Measurements from ENCODE around the gene ERBB4. TPM values are rescaled to one million over a fixed set of nuclear protein-coding genes. Genes with fewer than 3 reads are reported as not detected.

ERBB4 gene
- total RNA-seq, 4 donors from 2014 or later, result 0.09 to 0.67 TPM; not detected in 2

- Histone ChIP-seq H3K27ac (no peak overlapping the region), H3K27me3 (no peaks in the 10 kb centered on the region), H3K9me3 (no peaks in the 10 kb centered on the region), H3K4me1 (no peaks in the 10 kb centered on the region), H3K36me3 (no peaks in the 10 kb centered on the region), H3K4me3 (no peak overlapping the region)
- TF ChIP-seq POLR2A (IDR thresholded peaks at IDR 0.05) (no peak), CTCF (IDR thresholded peaks at IDR 0.05) (no peak)
- no peak for DNase-seq
These were observed 211.3 kb downstream of the ERBB4 start for GRCh38 chr2:212327171-212327809.

- TF ChIP-seq CTCF (IDR thresholded peaks at IDR 0.05) (no peak), POLR2A (IDR thresholded peaks at IDR 0.05) (no peak)
- Histone ChIP-seq H3K4me1 (no peaks in the 10 kb centered on the region), H3K36me3 (no peaks in the 10 kb centered on the region), H3K9me3 (no peaks in the 10 kb centered on the region), H3K27ac (no peak overlapping the region), H3K27me3 (no peaks in the 10 kb centered on the region), H3K4me3 (no peak overlapping the region)
- DNase-seq, result no peak
These were observed 220.0 kb downstream of the ERBB4 start for GRCh38 chr2:212318636-212319035.

GRCh38 chr2:212314680-212315079 lies 223.9 kb downstream of the ERBB4 start:
- H3K4me1 ChIP-seq, result no peaks in the 10 kb centered on the region
- no peak for TF ChIP-seq POLR2A (IDR thresholded peaks at IDR 0.05)

GRCh38 chr2:212311807-212312404 lies 226.7 kb downstream of the ERBB4 start:
- TF ChIP-seq POLR2A (IDR thresholded peaks at IDR 0.05), result no peak
- TF ChIP-seq CTCF (IDR thresholded peaks at IDR 0.05), result no peak
- H3K27me3 ChIP-seq, result no peaks in the 10 kb centered on the region
- no peak for DNase-seq
- H3K4me3 ChIP-seq, result no peak overlapping the region
- no peaks in the 10 kb centered on the region for H3K9me3 ChIP-seq
- H3K36me3 ChIP-seq, result no peaks in the 10 kb centered on the region
- no peaks in the 10 kb centered on the region for H3K4me1 ChIP-seq
- no peak overlapping the region for H3K27ac ChIP-seq

More at GRCh38 chr2:212314680-212315079, 223.9 kb downstream of the ERBB4 start:
- DNase-seq, result no peak
- H3K36me3 ChIP-seq, result no peaks in the 10 kb centered on the region
- H3K9me3 ChIP-seq, result no peaks in the 10 kb centered on the region
- H3K27me3 ChIP-seq, result no peaks in the 10 kb centered on the region
- no peak overlapping the region for H3K27ac ChIP-seq
- H3K4me3 ChIP-seq, result no peak overlapping the region

GRCh38 chr2:212299943-212300342 lies 238.7 kb downstream of the ERBB4 start:
- Histone ChIP-seq H3K36me3 (no peaks in the 10 kb centered on the region), H3K27me3 (no peaks in the 10 kb centered on the region), H3K9me3 (no peaks in the 10 kb centered on the region), H3K27ac (no peak overlapping the region), H3K4me1 (no peaks in the 10 kb centered on the region), H3K4me3 (no peak overlapping the region)
- no peak for DNase-seq
- no peak for TF ChIP-seq CTCF (IDR thresholded peaks at IDR 0.05)
- no peak for TF ChIP-seq POLR2A (IDR thresholded peaks at IDR 0.05)

- H3K36me3 ChIP-seq, result no peaks in the 10 kb centered on the region
- no peak for TF ChIP-seq CTCF (IDR thresholded peaks at IDR 0.05)
- TF ChIP-seq POLR2A (IDR thresholded peaks at IDR 0.05), result no peak
- no peak for DNase-seq
- no peaks in the 10 kb centered on the region for H3K27me3 ChIP-seq
- no peaks in the 10 kb centered on the region for H3K4me1 ChIP-seq
- H3K9me3 ChIP-seq, result no peaks in the 10 kb centered on the region
- no peak overlapping the region for H3K27ac ChIP-seq
- H3K4me3 ChIP-seq, result no peak overlapping the region
These were observed 239.3 kb downstream of the ERBB4 start for GRCh38 chr2:212299333-212299732.

Data from Peyer's patch (tissue), 4 donors.